Adipocyte (in vitro differentiated cells): ENCODE measurements around the gene SLC4A2.
A peak's percentile ranks its signal among the peaks of the same experiment; 100 is the strongest.

Source experiments
- DNase-seq: peaks from one replicate; pipeline ENCODE4 v3.0.0-alpha.2; 2015; ENCODE audit warnings: low read depth
- H3K27me3 ChIP-seq: replicated peaks from 2 replicates; pipeline ENCODE4 v1.7.0; 2013; ENCODE audit warnings: mild to moderate bottlenecking, low read length, moderate library complexity; ENCODE audit not compliant: control insufficient read depth, insufficient read depth
- H3K36me3 ChIP-seq: 2 replicates; pipeline ENCODE4 v1.7.0; 2013; ENCODE audit warnings: low read length, mild to moderate bottlenecking, moderate library complexity; ENCODE audit not compliant: control insufficient read depth, insufficient read depth, severe bottlenecking
- H3K4me1 ChIP-seq: 2 replicates; pipeline ENCODE4 v1.7.0; 2013; ENCODE audit warnings: mild to moderate bottlenecking, low read length, moderate library complexity; ENCODE audit not compliant: control insufficient read depth, insufficient read depth
- H3K4me3 ChIP-seq: 2 replicates; pipeline ENCODE4 v1.7.0; 2013; ENCODE audit warnings: mild to moderate bottlenecking, low read length, moderate library complexity
- H3K9ac ChIP-seq: 2 replicates; pipeline ENCODE4 v1.7.0; 2013; ENCODE audit warnings: mild to moderate bottlenecking, low read length, moderate library complexity
- H3K9me3 ChIP-seq: 2 replicates; pipeline ENCODE4 v1.7.0; 2013; ENCODE audit warnings: mild to moderate bottlenecking, low read length, moderate library complexity; ENCODE audit not compliant: control insufficient read depth

SLC4A2 gene

GRCh38 chr7:151016505-151016904 lies 42.9 kb upstream of the SLC4A2 start:
- no peak for DNase-seq
- peaks cover 21% of the 10 kb centered on the region for H3K27me3 ChIP-seq

GRCh38 chr7:151016942-151017341 lies 42.4 kb upstream of the SLC4A2 start:
- peaks cover 21% of the 10 kb centered on the region for H3K27me3 ChIP-seq
- H3K36me3 ChIP-seq = no peaks in the 10 kb centered on the region
- H3K9me3 ChIP-seq = no peaks in the 10 kb centered on the region
- no peak for DNase-seq
- peaks cover 25% of the 10 kb centered on the region for H3K4me1 ChIP-seq
- H3K4me3 ChIP-seq = no peak overlapping the region
- no peak overlapping the region for H3K9ac ChIP-seq

More at GRCh38 chr7:151016505-151016904, 42.9 kb upstream of the SLC4A2 start:
- Histone ChIP-seq H3K4me1 (peaks cover 25% of the 10 kb centered on the region), H3K36me3 (no peaks in the 10 kb centered on the region), H3K4me3 (no peak overlapping the region), H3K9me3 (no peaks in the 10 kb centered on the region), H3K9ac (no peak overlapping the region)

GRCh38 chr7:151017370-151017952 lies 41.9 kb upstream of the SLC4A2 start:
- Histone ChIP-seq H3K27me3 (peaks cover 18% of the 10 kb centered on the region), H3K4me1 (peaks cover 22% of the 10 kb centered on the region), H3K36me3 (no peaks in the 10 kb centered on the region), H3K4me3 (no peak overlapping the region), H3K9ac (no peak overlapping the region), H3K9me3 (no peaks in the 10 kb centered on the region)
- no peak for DNase-seq

GRCh38 chr7:151017953-151018420 lies 41.4 kb upstream of the SLC4A2 start:
- DNase-seq = peak; percentile 79
- Histone ChIP-seq H3K4me3 (peak overlapping the region; percentile 61), H3K27me3 (peaks cover 16% of the 10 kb centered on the region), H3K9ac (no peak overlapping the region), H3K9me3 (no peaks in the 10 kb centered on the region), H3K4me1 (peaks cover 17% of the 10 kb centered on the region), H3K36me3 (no peaks in the 10 kb centered on the region)

- no peaks in the 10 kb centered on the region for H3K36me3 ChIP-seq
- no peak overlapping the region for H3K9ac ChIP-seq
- peak; percentile 36 for DNase-seq
- H3K27me3 ChIP-seq = peaks cover 21% of the 10 kb centered on the region
- no peaks in the 10 kb centered on the region for H3K9me3 ChIP-seq
- peaks cover 17% of the 10 kb centered on the region for H3K4me1 ChIP-seq
- peak overlapping the region; percentile 61 for H3K4me3 ChIP-seq
Observed at GRCh38 chr7:151018421-151019129, 40.8 kb upstream of the SLC4A2 start.

GRCh38 chr7:151019130-151019447 lies 40.3 kb upstream of the SLC4A2 start:
- no peaks in the 10 kb centered on the region for H3K9me3 ChIP-seq
- peaks cover 12% of the 10 kb centered on the region for H3K4me1 ChIP-seq
- H3K4me3 ChIP-seq = peak overlapping the region; percentile 61
- H3K36me3 ChIP-seq = no peaks in the 10 kb centered on the region
- no peak for DNase-seq
- H3K27me3 ChIP-seq = peaks cover 23% of the 10 kb centered on the region
- no peak overlapping the region for H3K9ac ChIP-seq

- Histone ChIP-seq H3K36me3 (no peaks in the 10 kb centered on the region), H3K4me1 (peaks cover 10% of the 10 kb centered on the region), H3K27me3 (peaks cover 26% of the 10 kb centered on the region), H3K9ac (no peak overlapping the region), H3K4me3 (no peak overlapping the region), H3K9me3 (no peaks in the 10 kb centered on the region)
- no peak for DNase-seq
Observed at GRCh38 chr7:151020231-151020630, 39.2 kb upstream of the SLC4A2 start.

GRCh38 chr7:151023232-151023631 lies 36.2 kb upstream of the SLC4A2 start:
- H3K36me3 ChIP-seq = no peaks in the 10 kb centered on the region
- H3K4me1 ChIP-seq = peaks cover 9% of the 10 kb centered on the region
- DNase-seq = no peak
- no peaks in the 10 kb centered on the region for H3K9me3 ChIP-seq
- H3K9ac ChIP-seq = no peak overlapping the region
- no peak overlapping the region for H3K4me3 ChIP-seq
- H3K27me3 ChIP-seq = peaks cover 18% of the 10 kb centered on the region

GRCh38 chr7:151024435-151025056 lies 34.8 kb upstream of the SLC4A2 start, which contains the start of gene ATG9B:
TSS of gene ATG9B (minus strand) at chr7:151024494. CDS start at chr7:151024423, 71 bp downstream.
- no peaks in the 10 kb centered on the region for H3K36me3 ChIP-seq
- peaks cover 11% of the 10 kb centered on the region for H3K4me1 ChIP-seq
- peaks cover 15% of the 10 kb centered on the region for H3K27me3 ChIP-seq
- no peaks in the 10 kb centered on the region for H3K9me3 ChIP-seq
- H3K9ac ChIP-seq = no peak within 1 kb of the TSS
- no peak for DNase-seq
- no peak within 1 kb of the TSS for H3K4me3 ChIP-seq

GRCh38 chr7:151025924-151026671 lies 33.3 kb upstream of the SLC4A2 start:
- DNase-seq = no peak
- Histone ChIP-seq H3K4me3 (no peak overlapping the region), H3K27me3 (peaks cover 15% of the 10 kb centered on the region)

More at GRCh38 chr7:151025924-151026671, 33.3 kb upstream of the SLC4A2 start:
- no peaks in the 10 kb centered on the region for H3K9me3 ChIP-seq
- H3K36me3 ChIP-seq = no peaks in the 10 kb centered on the region
- peaks cover 10% of the 10 kb centered on the region for H3K4me1 ChIP-seq
- no peak overlapping the region for H3K9ac ChIP-seq
